Sigmoid colon (tissue), 7 donors: ENCODE results near the gene CDH23. TPM values are rescaled to one million over a fixed set of nuclear protein-coding genes. Genes with fewer than 3 reads are reported as not detected.

Experiments
- DNase-seq: peaks from one replicate; pipeline ENCODE4 v3.0.0-alpha.2; 2019
- H3K27ac ChIP-seq, 4 donors: fragments of 200-600 bp; sonication (generic); one replicate each; pipeline ENCODE4 v1.5.1; 2016 to 2019; ENCODE audit warnings: mild to moderate bottlenecking in 1 of 4
- H3K27me3 ChIP-seq, 3 donors: fragments of 200-600 bp; sonication (generic); one replicate each; pipeline ENCODE4 v1.5.1; 2019; ENCODE audit warnings: mild to moderate bottlenecking in 1 of 3
- H3K36me3 ChIP-seq, 4 donors: fragments of 200-600 bp; sonication (generic); one replicate each; pipeline ENCODE4 v1.5.1; 2016 to 2019
- H3K4me1 ChIP-seq, 4 donors: fragments of 200-600 bp; sonication (generic); one replicate each; pipeline ENCODE4 v1.5.1; 2017 to 2019
- H3K4me3 ChIP-seq, 4 donors: fragments of 200-600 bp; sonication (generic); one replicate each; pipeline ENCODE4 v1.5.1; 2017 to 2019; ENCODE audit warnings: mild to moderate bottlenecking in 2 of 4, moderate library complexity in 1 of 4
- H3K9me3 ChIP-seq, 4 donors: fragments of 200-600 bp in 3 of 4; sonication (generic) in 3 of 4; one replicate each; pipeline versions ENCODE4 v1.5.1 to v1.6.1; 2013 to 2019
- CTCF ChIP-seq, 4 experiments: fragments of 450-650 bp in 3 of 4; fragments of 200-600 bp in 1 of 4; IDR thresholded peaks; one replicate each; pipeline ENCODE4 v1.5.1; 2016 to 2019; ENCODE audit warnings: antibody characterized with exemption in 4 of 4, mild to moderate bottlenecking in 3 of 4, moderate library complexity in 2 of 4
- EP300 ChIP-seq, 4 donors: sonication (generic); formaldehyde crosslinking; IDR thresholded peaks; one replicate each; pipeline ENCODE4 v1.6.1; 2017; ENCODE audit warnings: antibody characterized with exemption in 4 of 4
- POLR2A ChIP-seq, 2 donors: fragments of 450-650 bp; IDR thresholded peaks; one replicate each; pipeline ENCODE4 v1.6.1; 2016; ENCODE audit warnings: antibody characterized with exemption in 2 of 2, mild to moderate bottlenecking in 2 of 2, moderate library complexity in 2 of 2
- POLR2AphosphoS5 ChIP-seq, 4 donors: sonication (generic); formaldehyde crosslinking; IDR thresholded peaks; one replicate each; pipeline ENCODE4 v1.6.1; 2017; ENCODE audit warnings: antibody characterized with exemption in 4 of 4
- WGBS, 2 donors: extraction: QIAGEN DNeasy Blood & Tissue Kit; methylation state at CpG; one replicate each; pipeline ENCODE4 v1.1.7; 2013; 5-methylcytosine and 5-hydroxymethylcytosine counted together
- intact Hi-C: fragments of 100-400 bp; cut with DNase I; formaldehyde crosslinking; loops from one replicate; pipeline ENCODE4 v1.15.1; 2023
- polyA plus RNA-seq, 3 donors: library from polyadenylated mRNA; stranded (reverse); fragments of 200-250 nt; gene quantifications; one replicate each; pipeline ENCODE4 v1.2.3, GENCODE V29; 2013
- total RNA-seq, 4 donors: library from RNA; depleted of rRNA; stranded (reverse); fragments of >200 nt; gene quantifications; one replicate each; pipeline ENCODE4 v1.1.0, GENCODE V29; 2016
- donor health status: healthy with polysubstance abuse.
- donor health status: Bipolar disorder and iron deficiency.
- donor health status: healthy.

CDH23 gene
- total and polyA plus RNA-seq, 7 donors = 1.5 to 7.2 (median 3.0) TPM

- no peak for TF ChIP-seq POLR2A (IDR thresholded peaks at IDR 0.05)
- WGBS, 2 donors = 71 to 80% methylated on average over 7 of the region's 7 CpGs
- Histone ChIP-seq H3K4me3 (no peak overlapping the region), H3K4me1 (peaks cover 0 to 11% (median 7%) of the 10 kb centered on the region in 4 donors), H3K27ac (no peak overlapping the region), H3K9me3 (no peaks in the 10 kb centered on the region), H3K27me3 (no peaks in the 10 kb centered on the region), H3K36me3 (no peaks in the 10 kb centered on the region)
- DNase-seq = no peak
- intact Hi-C loops = no loop called here
Observed at GRCh38 chr10:71550628-71551027, 153.9 kb downstream of the CDH23 start.

GRCh38 chr10:71551970-71552369, 155.2 kb downstream of the CDH23 start:
- Histone ChIP-seq H3K9me3 (no peaks in the 10 kb centered on the region), H3K4me3 (no peak overlapping the region), H3K4me1 (peaks cover 0 to 11% (median 7%) of the 10 kb centered on the region in 4 donors), H3K27ac (no peak overlapping the region), H3K27me3 (no peaks in the 10 kb centered on the region), H3K36me3 (no peaks in the 10 kb centered on the region)
- DNase-seq = no peak
- WGBS, 2 donors = 88 to 91% methylated on average over 3 of the region's 3 CpGs
- intact Hi-C loops = no loop called here
- TF ChIP-seq POLR2A (IDR thresholded peaks at IDR 0.05) = no peak
- no peak for TF ChIP-seq CTCF (IDR thresholded peaks at IDR 0.05)
- TF ChIP-seq POLR2AphosphoS5 (IDR thresholded peaks at IDR 0.05) = no peak
- no peak for TF ChIP-seq EP300 (IDR thresholded peaks at IDR 0.05)

- Histone ChIP-seq H3K27me3 (no peaks in the 10 kb centered on the region), H3K9me3 (no peaks in the 10 kb centered on the region), H3K4me3 (no peak overlapping the region), H3K4me1 (no peaks in the 10 kb centered on the region), H3K36me3 (no peaks in the 10 kb centered on the region), H3K27ac (no peak overlapping the region)
- 69 to 75% methylated on average over 5 of the region's 5 CpGs for WGBS, 2 donors
- no peak for DNase-seq
- TF ChIP-seq POLR2AphosphoS5 (IDR thresholded peaks at IDR 0.05) (no peak), CTCF (IDR thresholded peaks at IDR 0.05) (no peak), EP300 (IDR thresholded peaks at IDR 0.05) (no peak), POLR2A (IDR thresholded peaks at IDR 0.05) (no peak)
- intact Hi-C loops = no loop called here
Observed at GRCh38 chr10:71553432-71553831, 156.7 kb downstream of the CDH23 start.

- WGBS, 2 donors = 7 to 37% methylated on average over 2 of the region's 2 CpGs
- intact Hi-C loops = no loop called here
Observed at GRCh38 chr10:71554671-71555070, 158.0 kb downstream of the CDH23 start.

GRCh38 chr10:71555087-71555723, 158.5 kb downstream of the CDH23 start:
- no peaks in the 10 kb centered on the region for H3K9me3 ChIP-seq
- no peaks in the 10 kb centered on the region for H3K4me1 ChIP-seq
- H3K27ac ChIP-seq = no peak overlapping the region
- no peak overlapping the region for H3K4me3 ChIP-seq
- 59 to 67% methylated on average over 10 of the region's 10 CpGs for WGBS, 2 donors
- intact Hi-C loops = no loop called here
- H3K27me3 ChIP-seq = no peaks in the 10 kb centered on the region
- TF ChIP-seq CTCF (IDR thresholded peaks at IDR 0.05) = no peak
- H3K36me3 ChIP-seq = no peaks in the 10 kb centered on the region
- DNase-seq = no peak

More at GRCh38 chr10:71554671-71555070, 158.0 kb downstream of the CDH23 start:
- Histone ChIP-seq H3K36me3 (no peaks in the 10 kb centered on the region), H3K4me1 (no peaks in the 10 kb centered on the region), H3K4me3 (no peak overlapping the region), H3K27me3 (no peaks in the 10 kb centered on the region), H3K27ac (no peak overlapping the region), H3K9me3 (no peaks in the 10 kb centered on the region)
- TF ChIP-seq CTCF (IDR thresholded peaks at IDR 0.05) (no peak), POLR2A (IDR thresholded peaks at IDR 0.05) (no peak), EP300 (IDR thresholded peaks at IDR 0.05) (no peak), POLR2AphosphoS5 (IDR thresholded peaks at IDR 0.05) (no peak)
- DNase-seq = no peak
